Esophagus (tissue), 2 donors: Measurements from ENCODE around the gene CGAS. TPM values are rescaled to one million over a fixed set of nuclear protein-coding genes. Genes with fewer than 3 reads are reported as not detected.

ENCODE experiments used
- H3K27ac ChIP-seq, 2 donors: one replicate each; pipeline ENCODE4 v1.5.1; 2013; ENCODE audit warnings: low read depth in 2 of 2, mild to moderate bottlenecking in 2 of 2, inconsistent platforms in 1 of 2, low read length in 1 of 2, moderate library complexity in 1 of 2
- H3K27me3 ChIP-seq, 2 donors: one replicate each; pipeline ENCODE4 v1.6.1; 2013; ENCODE audit warnings: low read length in 2 of 2, control low read depth in 1 of 2, mild to moderate bottlenecking in 1 of 2; ENCODE audit not compliant: insufficient read depth in 2 of 2, control insufficient read depth in 1 of 2
- H3K36me3 ChIP-seq, 2 donors: one replicate each; pipeline ENCODE4 v1.6.1; 2013; ENCODE audit warnings: low read length in 1 of 2; ENCODE audit not compliant: control insufficient read depth in 2 of 2, insufficient read depth in 2 of 2
- H3K4me1 ChIP-seq, 2 donors: one replicate each; pipeline ENCODE4 v1.6.1; 2013; ENCODE audit warnings: low read length in 1 of 2; ENCODE audit not compliant: control insufficient read depth in 2 of 2, insufficient read depth in 2 of 2
- H3K4me3 ChIP-seq, 2 donors: one replicate each; pipeline ENCODE4 v1.5.1; 2013; ENCODE audit warnings: low read length in 2 of 2, mild to moderate bottlenecking in 2 of 2, low read depth in 1 of 2, moderate library complexity in 1 of 2
- H3K9me3 ChIP-seq, 2 donors: one replicate each; pipeline ENCODE4 v1.6.1; 2013; ENCODE audit warnings: mild to moderate bottlenecking in 2 of 2, low read depth in 1 of 2, low read length in 1 of 2, moderate library complexity in 1 of 2; ENCODE audit not compliant: control insufficient read depth in 2 of 2, insufficient read depth in 1 of 2
- WGBS, 2 donors: extraction: QIAGEN DNeasy Blood & Tissue Kit; methylation state at CpG; one replicate each; pipeline ENCODE4 v1.1.7; 2013; 5-methylcytosine and 5-hydroxymethylcytosine counted together
- polyA plus RNA-seq, 2 donors: library from polyadenylated mRNA; stranded (reverse); fragments of 200-250 nt; gene quantifications; one replicate each; pipeline ENCODE4 v1.2.3, GENCODE V29; 2013
- donor health status: healthy with polysubstance abuse.
- donor health status: Bipolar disorder and iron deficiency.

CGAS gene
- polyA plus RNA-seq: 1 to 10 TPM; 1.2 to 2.3 TPM

DNA sequence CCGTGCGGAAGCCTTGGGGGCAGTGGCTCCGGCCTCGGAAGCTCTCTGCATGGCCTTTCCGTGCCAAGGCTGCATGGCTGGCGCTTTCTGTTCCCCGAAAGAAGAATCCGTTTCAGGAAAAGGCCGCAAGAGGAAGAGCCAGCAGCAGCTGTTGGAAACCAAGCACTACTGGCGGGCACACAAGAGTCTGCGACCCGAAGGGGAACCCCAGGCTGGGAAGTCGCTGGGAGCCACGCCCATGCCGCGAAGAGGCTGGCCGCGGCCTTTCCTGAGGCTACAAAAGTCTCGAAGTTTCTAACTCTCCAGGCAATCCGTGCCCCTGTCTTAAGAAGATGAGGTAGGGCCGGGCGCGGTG is at the start of gene CGAS:
Gene CGAS (minus strand): TSS at position 191 of the 355 bp plus-strand sequence. CDS start 116 bp downstream, at position 75.
- 4 to 5% methylated on average over 23 of the region's 23 CpGs for WGBS, 2 donors
- H3K9me3 ChIP-seq: no peaks in the 10 kb centered on the region

DNA sequence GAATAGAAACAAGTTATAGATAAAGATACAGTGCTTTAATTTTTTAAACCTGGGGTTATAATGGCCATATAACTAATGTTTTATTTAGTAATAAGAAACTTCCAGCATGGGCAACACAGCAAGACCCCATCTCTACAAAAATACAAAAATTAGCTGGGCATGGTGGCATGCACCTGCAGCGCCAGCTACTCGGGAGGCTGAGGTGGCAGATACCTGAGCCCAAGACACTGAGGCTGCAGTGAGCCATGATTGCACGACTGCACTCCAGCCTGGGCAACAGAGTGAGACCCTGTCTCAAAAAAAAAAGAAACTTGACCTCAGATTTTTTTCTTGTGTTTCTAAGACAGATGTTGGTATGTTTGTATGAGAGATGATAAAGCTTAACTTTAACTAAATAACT is 45.8 kb upstream of the CGAS start:
- WGBS, 2 donors: 96% methylated on average over 3 of the region's 3 CpGs
- Histone ChIP-seq H3K27me3 (no peaks in the 10 kb centered on the region), H3K4me3 (no peak overlapping the region), H3K36me3 (peaks cover 5 to 10% of the 10 kb centered on the region in 2 donors), H3K27ac (no peak overlapping the region), H3K9me3 (no peaks in the 10 kb centered on the region), H3K4me1 (no peaks in the 10 kb centered on the region)

More for the DNA sequence above, at the start of gene CGAS:
- Histone ChIP-seq H3K27ac (peak within 1 kb of the TSS; percentile 62 to 66), H3K4me1 (no peaks in the 10 kb centered on the region), H3K27me3 (no peaks in the 10 kb centered on the region), H3K4me3 (peak within 1 kb of the TSS; percentile 63 to 79), H3K36me3 (no peaks in the 10 kb centered on the region)

DNA sequence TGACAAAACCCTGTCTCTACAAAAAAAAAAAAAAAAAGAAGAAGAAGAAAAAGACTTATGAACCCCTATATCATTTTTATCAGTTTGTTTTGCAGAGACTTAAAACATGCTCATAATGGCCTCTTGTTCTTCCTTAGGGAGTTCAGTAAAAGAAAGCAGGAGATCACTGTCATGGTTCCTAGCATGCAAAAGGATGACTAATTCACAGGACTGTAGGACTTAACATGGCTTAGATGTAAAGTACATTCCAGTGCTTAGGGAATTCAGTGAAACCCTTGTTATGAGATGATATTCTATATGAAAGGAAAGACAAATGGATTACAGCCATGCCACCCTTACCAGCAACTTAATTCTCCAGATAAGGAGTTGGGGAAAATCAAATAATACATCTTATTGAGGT is 39.3 kb upstream of the CGAS start:
- H3K4me3 ChIP-seq: no peak overlapping the region
- H3K4me1 ChIP-seq: no peaks in the 10 kb centered on the region
- H3K9me3 ChIP-seq: no peaks in the 10 kb centered on the region
- H3K27ac ChIP-seq: no peak overlapping the region
- peaks cover 0 to 12% of the 10 kb centered on the region in 2 donors for H3K36me3 ChIP-seq
- H3K27me3 ChIP-seq: no peaks in the 10 kb centered on the region

DNA sequence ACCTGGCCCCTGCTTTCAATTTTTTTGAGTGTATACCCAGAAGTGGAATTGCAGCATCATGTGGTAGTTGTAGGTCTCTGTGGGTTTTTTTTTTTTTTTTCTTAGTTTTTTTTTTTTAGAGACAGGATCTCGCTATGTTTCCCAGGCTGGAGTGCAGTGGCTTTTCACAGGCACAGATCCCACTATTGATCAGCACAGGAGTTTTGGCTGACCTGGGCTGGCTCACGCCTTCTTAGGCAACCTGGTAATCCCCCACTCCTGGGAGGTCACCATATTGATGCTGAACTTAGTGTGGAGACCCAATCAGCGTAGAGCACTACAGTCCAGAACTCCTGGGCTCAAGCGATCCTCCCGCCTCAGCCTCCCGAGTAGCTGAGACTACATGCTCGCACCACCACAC is 35.4 kb upstream of the CGAS start:
- Histone ChIP-seq H3K27ac (no peak overlapping the region), H3K36me3 (peaks cover 4 to 10% of the 10 kb centered on the region in 2 donors), H3K9me3 (no peaks in the 10 kb centered on the region), H3K4me3 (no peak overlapping the region), H3K27me3 (no peaks in the 10 kb centered on the region), H3K4me1 (no peaks in the 10 kb centered on the region)
- 90 to 99% methylated on average over 7 of the region's 7 CpGs for WGBS, 2 donors

DNA sequence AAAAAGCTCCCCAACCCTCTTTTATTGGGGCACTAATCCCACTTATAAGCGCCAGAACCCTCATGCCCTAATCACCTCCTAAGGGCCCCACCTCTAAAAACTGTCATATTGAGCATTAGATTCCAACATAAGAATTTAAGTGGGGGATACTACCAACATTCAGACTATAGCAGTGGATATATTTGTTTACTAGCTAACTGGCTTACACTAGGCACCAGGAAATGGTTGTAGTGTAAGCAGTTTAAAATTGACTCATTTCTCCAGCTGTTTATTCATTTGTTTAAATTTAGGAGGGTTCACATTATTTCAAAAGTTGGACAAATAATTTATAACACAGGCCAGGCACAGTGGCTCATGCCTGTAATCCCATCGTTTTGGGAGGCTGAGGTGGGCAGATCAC is 32.3 kb upstream of the CGAS start:
- H3K36me3 ChIP-seq: peaks cover 9 to 20% of the 10 kb centered on the region in 2 donors

DNA sequence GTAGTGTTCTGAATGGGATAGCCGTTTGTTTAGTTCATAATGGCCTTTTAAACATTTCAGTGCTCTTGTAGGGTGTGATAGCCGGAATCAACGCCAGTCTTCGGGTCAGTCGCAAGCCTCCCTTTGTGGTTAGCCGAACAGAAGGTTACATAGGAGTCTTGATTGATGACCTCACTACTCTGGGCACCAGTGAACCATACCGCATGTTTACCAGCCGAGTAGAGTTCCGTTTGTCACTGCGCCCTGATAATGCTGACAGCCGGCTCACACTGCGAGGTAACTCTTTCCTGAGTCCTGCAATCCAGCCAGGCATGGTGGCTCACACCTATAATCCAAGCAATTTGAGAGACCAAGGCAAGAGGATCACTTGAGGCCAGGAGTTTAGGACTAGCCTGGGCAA is 29.9 kb upstream of the CGAS start:
- H3K4me3 ChIP-seq: no peak overlapping the region
- H3K27me3 ChIP-seq: no peaks in the 10 kb centered on the region
- no peaks in the 10 kb centered on the region for H3K4me1 ChIP-seq
- 89 to 90% methylated on average over 12 of the region's 12 CpGs for WGBS, 2 donors
- H3K36me3 ChIP-seq: peaks cover 12 to 20% of the 10 kb centered on the region in 2 donors
- H3K9me3 ChIP-seq: no peaks in the 10 kb centered on the region
- no peak overlapping the region for H3K27ac ChIP-seq

More for the DNA sequence above, 32.3 kb upstream of the CGAS start:
- H3K4me1 ChIP-seq: no peaks in the 10 kb centered on the region
- H3K27ac ChIP-seq: no peak overlapping the region
- H3K4me3 ChIP-seq: no peak overlapping the region
- H3K9me3 ChIP-seq: no peaks in the 10 kb centered on the region
- WGBS, 2 donors: 80 to 83% methylated on average over 2 of the region's 2 CpGs
- H3K27me3 ChIP-seq: no peaks in the 10 kb centered on the region

DNA sequence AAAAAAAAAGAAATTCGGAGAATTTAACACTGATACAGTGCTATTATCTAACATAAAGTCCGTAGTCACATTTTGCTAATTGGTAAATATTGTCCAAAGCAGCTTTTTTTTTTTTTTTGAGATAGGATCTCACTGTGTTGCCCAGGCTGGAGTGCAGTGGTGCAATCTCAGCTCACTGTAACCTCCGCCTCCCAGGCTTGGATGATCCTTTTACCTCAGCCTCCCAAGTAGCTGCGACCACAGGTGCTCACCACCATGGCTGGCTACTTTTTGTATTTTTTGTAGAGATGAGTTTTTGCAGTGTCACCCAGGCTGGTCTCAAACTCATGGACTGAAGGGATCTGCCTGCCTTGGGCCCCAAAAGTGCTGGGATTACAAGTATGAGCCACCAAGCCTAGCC is 25.3 kb upstream of the CGAS start:
- peaks cover 13 to 25% of the 10 kb centered on the region in 2 donors for H3K36me3 ChIP-seq

DNA sequence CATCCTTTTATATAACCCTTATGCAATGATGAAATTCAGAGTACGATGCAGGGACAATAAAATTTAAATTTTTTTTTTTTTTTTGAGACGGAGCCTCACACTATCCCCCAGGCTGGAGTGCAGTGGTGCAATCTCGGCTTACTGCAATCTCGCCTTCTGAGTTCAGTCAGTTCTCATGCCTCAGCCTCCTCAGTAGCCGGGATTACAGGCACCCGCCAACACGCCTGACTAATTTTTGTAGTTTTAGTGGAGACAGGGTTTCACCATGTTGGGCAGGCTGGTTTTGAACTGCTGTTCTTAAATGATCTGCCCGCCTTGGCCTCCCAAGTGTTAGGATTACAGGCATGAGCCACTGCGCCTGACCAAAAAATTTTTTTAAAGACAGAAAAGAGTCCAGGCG is 24.6 kb upstream of the CGAS start:
- Histone ChIP-seq H3K9me3 (no peaks in the 10 kb centered on the region), H3K27me3 (no peaks in the 10 kb centered on the region), H3K27ac (no peak overlapping the region), H3K36me3 (peaks cover 10 to 21% of the 10 kb centered on the region in 2 donors), H3K4me3 (no peak overlapping the region), H3K4me1 (no peaks in the 10 kb centered on the region)
- WGBS, 2 donors: 89 to 96% methylated on average over 10 of the region's 10 CpGs

More for the DNA sequence above, 25.3 kb upstream of the CGAS start:
- no peaks in the 10 kb centered on the region for H3K4me1 ChIP-seq
- H3K27me3 ChIP-seq: no peaks in the 10 kb centered on the region
- H3K4me3 ChIP-seq: no peak overlapping the region
- H3K9me3 ChIP-seq: no peaks in the 10 kb centered on the region
- WGBS, 2 donors: 95 to 98% methylated on average over 4 of the region's 4 CpGs
- H3K27ac ChIP-seq: no peak overlapping the region

DNA sequence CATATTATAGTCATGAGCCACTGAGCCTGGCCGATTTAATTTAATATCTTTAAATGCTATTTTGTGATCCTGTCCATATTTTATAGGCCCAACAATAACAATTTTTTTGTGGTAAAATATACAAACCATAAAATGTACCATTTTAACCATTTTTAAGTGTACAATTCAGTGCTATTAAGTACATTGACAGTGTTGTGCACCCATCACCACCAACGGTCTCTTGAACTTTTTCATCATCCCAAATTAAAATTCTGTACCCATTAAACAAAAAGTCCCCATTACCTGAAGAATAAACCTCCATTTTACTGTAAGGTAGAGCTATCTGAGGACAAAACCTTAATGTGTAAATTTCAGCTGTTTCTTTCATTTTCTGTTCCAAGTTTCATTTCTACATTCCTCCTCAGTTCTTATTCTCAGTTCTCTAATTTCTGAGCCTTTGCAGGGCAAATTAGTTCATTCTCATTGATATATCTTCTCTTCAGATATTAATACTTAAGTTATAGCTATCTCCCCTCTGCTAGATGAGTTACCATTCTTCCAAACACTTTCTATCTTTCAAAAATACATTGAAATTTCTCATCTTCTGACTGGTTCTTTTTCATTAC is 19.7 kb upstream of the CGAS start:
- 78 to 86% methylated on average over 2 of the region's 2 CpGs for WGBS, 2 donors
- peaks cover 10 to 22% of the 10 kb centered on the region in 2 donors for H3K36me3 ChIP-seq
- H3K27me3 ChIP-seq: no peaks in the 10 kb centered on the region
- H3K4me3 ChIP-seq: no peak overlapping the region
- H3K4me1 ChIP-seq: no peaks in the 10 kb centered on the region
- no peak overlapping the region for H3K27ac ChIP-seq
- H3K9me3 ChIP-seq: no peaks in the 10 kb centered on the region
